Fibroblast of skin of left biceps (primary cell): ENCODE measurements around the gene CCT8L2.
"Not testable (repeated sequence)": the region's sequence is repeated elsewhere in the genome, so short reads cannot be mapped to it uniquely, and the experiment has no call there.

Source experiments
- DNase-seq, 2 experiments: peaks; one replicate each; pipeline ENCODE4 v3.0.0-alpha.2; 2013; ENCODE audit warnings: low read depth in 2 of 2

Gene CCT8L2

GRCh38 chr22:16599648-16600047 is 7.0 kb upstream of the CCT8L2 start:
- not testable (repeated sequence) for DNase-seq

GRCh38 chr22:16595251-16595650 is 2.6 kb upstream of the CCT8L2 start:
- DNase-seq, result not testable (repeated sequence)

GRCh38 chr22:16594026-16594425 is 1.4 kb upstream of the CCT8L2 start:
- DNase-seq, result no peak

- not testable (repeated sequence) for DNase-seq
Measured at GRCh38 chr22:16592231-16592630, 379 bp downstream of the CCT8L2 start.

- not testable (repeated sequence) for DNase-seq
Measured at GRCh38 chr22:16591136-16591535, 1.5 kb downstream of the CCT8L2 start.

- no peak for DNase-seq
Measured at GRCh38 chr22:16586991-16587390, 5.6 kb downstream of the CCT8L2 start.

GRCh38 chr22:16586170-16586569 is 6.4 kb downstream of the CCT8L2 start:
- no peak for DNase-seq

GRCh38 chr22:16580872-16581271 is 11.7 kb downstream of the CCT8L2 start:
- not testable (repeated sequence) for DNase-seq

GRCh38 chr22:16569240-16569834 is 23.3 kb downstream of the CCT8L2 start:
- not testable (repeated sequence) for DNase-seq

GRCh38 chr22:16568425-16568758 is 24.2 kb downstream of the CCT8L2 start:
- DNase-seq, result no peak

GRCh38 chr22:16567617-16568424 is 24.8 kb downstream of the CCT8L2 start:
- DNase-seq, result not testable (repeated sequence)

GRCh38 chr22:16566421-16567151 is 26.0 kb downstream of the CCT8L2 start:
- DNase-seq, result not testable (repeated sequence)

GRCh38 chr22:16565585-16566420 is 26.8 kb downstream of the CCT8L2 start:
- not testable (repeated sequence) for DNase-seq

- DNase-seq, result not testable (repeated sequence)
Measured at GRCh38 chr22:16564837-16565584, 27.6 kb downstream of the CCT8L2 start.

GRCh38 chr22:16563555-16564520 is 28.8 kb downstream of the CCT8L2 start:
- no peak for DNase-seq

GRCh38 chr22:16562711-16563554 is 29.7 kb downstream of the CCT8L2 start:
- DNase-seq, result no peak

- not testable (repeated sequence) for DNase-seq
Measured at GRCh38 chr22:16561093-16561658, 31.4 kb downstream of the CCT8L2 start.

- DNase-seq, result not testable (repeated sequence)
Measured at GRCh38 chr22:16560651-16561050, 32.0 kb downstream of the CCT8L2 start.
